ENCODE results near the gene PRM3. TPM values are rescaled to one million over a fixed set of nuclear protein-coding genes. Genes with fewer than 3 reads are reported as not detected.

PRM3 gene
- total RNA-seq, 1 donor from 2014 or later, result not detected

DNA sequence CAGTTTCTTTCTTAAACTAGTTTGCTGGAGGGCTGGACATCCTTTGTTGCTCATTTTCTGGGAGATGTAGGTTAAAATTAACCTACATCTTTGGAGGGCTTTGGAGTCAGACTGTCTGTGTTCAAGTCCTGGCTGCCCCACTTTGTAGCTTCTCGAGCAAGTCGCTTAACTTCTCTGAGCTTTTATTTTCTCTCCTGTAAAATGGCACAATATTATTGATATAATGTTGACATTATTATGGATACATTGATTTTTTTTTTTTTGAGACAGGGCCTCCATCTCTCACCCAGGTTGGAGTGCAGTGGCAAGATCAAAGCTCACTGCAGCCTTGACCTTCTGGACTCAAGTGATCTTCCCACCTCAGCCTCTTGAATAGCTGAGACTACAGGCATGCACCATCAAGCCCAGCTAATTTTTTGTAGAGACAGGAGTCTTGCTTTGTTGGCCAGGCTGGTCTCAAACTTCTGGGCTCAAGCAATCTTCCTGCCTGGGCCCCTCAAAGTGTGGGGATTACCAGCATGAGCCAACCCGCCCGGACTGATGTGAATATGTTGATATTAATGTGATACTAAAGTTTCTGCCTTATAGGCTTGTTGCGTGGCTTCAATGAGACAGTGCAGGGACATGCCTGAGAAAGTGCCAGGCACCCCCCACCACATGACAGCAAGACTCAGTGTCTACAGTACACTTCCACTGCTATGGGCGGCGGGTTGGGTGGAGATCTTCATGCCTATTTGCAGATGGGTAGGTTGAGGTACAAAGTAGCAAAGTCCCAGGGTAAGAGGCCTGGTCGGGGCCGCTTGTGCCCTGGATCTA lies 40.3 kb upstream of the PRM3 start:
- H3K4me3 Mint-ChIP-seq (ENCODE audit: unreplicated experiment), result no peak overlapping the region

DNA sequence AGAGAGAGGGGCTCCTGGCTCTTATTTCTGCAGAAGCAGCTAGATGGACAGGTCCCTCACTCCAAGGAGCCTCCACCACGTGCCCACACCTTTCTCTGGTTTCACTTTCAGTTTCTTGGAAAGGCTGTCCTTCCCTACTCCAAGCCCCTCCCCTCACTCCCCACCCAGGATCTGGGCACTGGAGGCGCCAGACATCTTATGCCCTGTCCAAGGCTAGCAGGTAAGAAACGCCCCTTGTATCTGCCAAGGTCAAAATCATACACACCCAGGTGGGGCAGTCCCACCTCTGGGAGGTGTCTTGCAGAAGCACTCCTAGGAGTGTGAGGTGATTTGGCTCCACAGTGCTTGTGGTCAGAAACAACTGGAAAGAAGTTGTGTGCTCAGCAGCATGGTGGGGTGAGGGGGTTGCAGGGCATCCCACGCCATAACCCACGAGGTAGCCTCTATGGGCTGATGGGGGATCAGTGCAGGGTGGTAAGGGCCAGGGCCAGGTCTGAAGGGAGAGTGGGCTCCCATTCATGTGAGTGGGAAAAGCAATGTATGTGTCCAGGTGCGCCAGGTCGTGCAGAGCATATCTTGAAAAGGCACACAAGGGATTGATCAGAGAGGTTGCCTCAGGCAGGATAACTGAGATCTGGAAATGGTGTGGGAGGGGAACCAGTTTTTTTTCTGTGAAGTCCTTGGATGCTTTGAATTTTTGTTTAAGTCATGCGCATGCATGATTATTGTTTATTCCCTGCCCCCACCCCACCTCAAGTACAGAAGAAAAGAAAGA lies 39.5 kb upstream of the PRM3 start:
- H3K9me3 Mint-ChIP-seq (ENCODE audit: unreplicated experiment), result peaks cover 1% of the 10 kb centered on the region
- H3K4me3 Mint-ChIP-seq (ENCODE audit: unreplicated experiment), result no peak overlapping the region
- H3K36me3 Mint-ChIP-seq (ENCODE audit: unreplicated experiment), result no peaks in the 10 kb centered on the region
- TF ChIP-seq, protein P1, sequence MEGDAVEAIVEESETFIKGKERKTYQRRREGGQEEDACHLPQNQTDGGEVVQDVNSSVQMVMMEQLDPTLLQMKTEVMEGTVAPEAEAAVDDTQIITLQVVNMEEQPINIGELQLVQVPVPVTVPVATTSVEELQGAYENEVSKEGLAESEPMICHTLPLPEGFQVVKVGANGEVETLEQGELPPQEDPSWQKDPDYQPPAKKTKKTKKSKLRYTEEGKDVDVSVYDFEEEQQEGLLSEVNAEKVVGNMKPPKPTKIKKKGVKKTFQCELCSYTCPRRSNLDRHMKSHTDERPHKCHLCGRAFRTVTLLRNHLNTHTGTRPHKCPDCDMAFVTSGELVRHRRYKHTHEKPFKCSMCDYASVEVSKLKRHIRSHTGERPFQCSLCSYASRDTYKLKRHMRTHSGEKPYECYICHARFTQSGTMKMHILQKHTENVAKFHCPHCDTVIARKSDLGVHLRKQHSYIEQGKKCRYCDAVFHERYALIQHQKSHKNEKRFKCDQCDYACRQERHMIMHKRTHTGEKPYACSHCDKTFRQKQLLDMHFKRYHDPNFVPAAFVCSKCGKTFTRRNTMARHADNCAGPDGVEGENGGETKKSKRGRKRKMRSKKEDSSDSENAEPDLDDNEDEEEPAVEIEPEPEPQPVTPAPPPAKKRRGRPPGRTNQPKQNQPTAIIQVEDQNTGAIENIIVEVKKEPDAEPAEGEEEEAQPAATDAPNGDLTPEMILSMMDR (IDR thresholded peaks at IDR 0.05; ENCODE audit: partially characterized antibody, unreplicated experiment), result no peak
- H3K27ac Mint-ChIP-seq (ENCODE audit: unreplicated experiment), result no peak overlapping the region
- DNase-seq, result no peak
- peaks cover 3% of the 10 kb centered on the region for H3K27me3 Mint-ChIP-seq (ENCODE audit: unreplicated experiment)
- H3K4me1 Mint-ChIP-seq (ENCODE audit: low read depth, unreplicated experiment), result peaks cover 4% of the 10 kb centered on the region

More for the DNA sequence above, 40.3 kb upstream of the PRM3 start:
- TF ChIP-seq, protein P1 (IDR thresholded peaks at IDR 0.05; ENCODE audit: partially characterized antibody, unreplicated experiment), result no peak
- H3K27me3 Mint-ChIP-seq (ENCODE audit: unreplicated experiment), result peaks cover 3% of the 10 kb centered on the region
- no peak overlapping the region for H3K27ac Mint-ChIP-seq (ENCODE audit: unreplicated experiment)
- H3K4me1 Mint-ChIP-seq (ENCODE audit: low read depth, unreplicated experiment), result peaks cover 4% of the 10 kb centered on the region
- no peaks in the 10 kb centered on the region for H3K36me3 Mint-ChIP-seq (ENCODE audit: unreplicated experiment)
- no peaks in the 10 kb centered on the region for H3K9me3 Mint-ChIP-seq (ENCODE audit: unreplicated experiment)
- DNase-seq, result no peak

DNA sequence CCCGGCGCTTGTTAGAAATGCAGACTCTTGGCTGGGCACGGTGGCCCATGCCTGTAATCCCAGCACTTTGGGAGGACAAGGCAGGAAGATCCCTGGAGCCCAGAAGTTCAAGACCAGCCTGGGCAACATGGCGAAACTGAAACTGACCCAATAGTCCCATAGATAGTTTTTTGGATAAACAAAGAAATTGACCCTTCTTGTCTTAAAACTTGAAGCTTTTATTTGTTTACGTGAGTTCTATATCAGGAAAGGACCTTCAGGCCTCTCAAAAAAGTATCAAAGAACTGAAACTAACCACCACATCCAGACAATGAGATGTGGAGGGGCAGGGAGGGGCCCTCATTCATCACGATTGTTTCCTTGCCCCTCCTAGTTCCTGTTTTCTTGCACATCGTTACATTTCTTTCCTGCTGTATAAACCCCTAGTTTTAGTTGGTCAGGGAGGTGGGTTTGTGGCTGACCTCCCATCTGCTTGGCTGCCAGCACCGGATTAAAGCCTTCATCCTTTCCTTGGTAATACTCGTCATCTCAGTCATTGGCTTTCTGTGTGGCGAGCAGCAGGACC lies 37.6 kb upstream of the PRM3 start:
- TF ChIP-seq, protein P1 (IDR thresholded peaks at IDR 0.05; ENCODE audit: partially characterized antibody, unreplicated experiment), result no peak
- peaks cover 3% of the 10 kb centered on the region for H3K27me3 Mint-ChIP-seq (ENCODE audit: unreplicated experiment)
- no peaks in the 10 kb centered on the region for H3K36me3 Mint-ChIP-seq (ENCODE audit: unreplicated experiment)
- H3K4me1 Mint-ChIP-seq (ENCODE audit: low read depth, unreplicated experiment), result peaks cover 4% of the 10 kb centered on the region
- H3K9me3 Mint-ChIP-seq (ENCODE audit: unreplicated experiment), result peaks cover 1% of the 10 kb centered on the region
- no peak overlapping the region for H3K27ac Mint-ChIP-seq (ENCODE audit: unreplicated experiment)
- no peak overlapping the region for H3K4me3 Mint-ChIP-seq (ENCODE audit: unreplicated experiment)
- DNase-seq, result no peak

DNA sequence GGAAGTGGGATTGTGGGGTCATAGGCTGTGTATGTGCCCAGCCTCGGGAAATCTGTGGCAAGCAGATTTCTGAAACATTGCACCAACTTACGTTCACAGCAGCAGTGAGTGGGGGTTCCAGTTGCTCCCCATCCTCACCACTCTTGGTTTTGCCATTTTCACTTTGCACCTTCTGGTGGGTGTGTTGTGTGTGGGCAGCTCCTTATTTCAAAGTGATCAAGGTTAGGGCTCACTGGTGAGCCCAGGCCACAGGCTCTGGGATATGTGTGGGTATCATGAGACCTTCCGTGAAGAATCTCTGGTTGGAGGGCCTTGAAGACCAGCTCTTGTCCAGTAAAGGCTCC lies 37.2 kb upstream of the PRM3 start:
- peaks cover 3% of the 10 kb centered on the region for H3K27me3 Mint-ChIP-seq (ENCODE audit: unreplicated experiment)
- TF ChIP-seq, protein P1 (IDR thresholded peaks at IDR 0.05; ENCODE audit: partially characterized antibody, unreplicated experiment), result no peak
- peaks cover 1% of the 10 kb centered on the region for H3K9me3 Mint-ChIP-seq (ENCODE audit: unreplicated experiment)
- no peak overlapping the region for H3K4me3 Mint-ChIP-seq (ENCODE audit: unreplicated experiment)
- no peak for DNase-seq
- no peak overlapping the region for H3K27ac Mint-ChIP-seq (ENCODE audit: unreplicated experiment)
- peaks cover 4% of the 10 kb centered on the region for H3K4me1 Mint-ChIP-seq (ENCODE audit: low read depth, unreplicated experiment)
- no peaks in the 10 kb centered on the region for H3K36me3 Mint-ChIP-seq (ENCODE audit: unreplicated experiment)
